Breast epithelium (tissue), 4 donors: ENCODE measurements around the gene CGB2. TPM values are rescaled to one million over a fixed set of nuclear protein-coding genes. Genes with fewer than 3 reads are reported as not detected.
"Not testable (repeated sequence)": the region's sequence is repeated elsewhere in the genome, so short reads cannot be mapped to it uniquely, and the experiment has no call there.

Experiments used
- DNase-seq, 2 donors: peaks; one replicate each; pipeline ENCODE4 v3.0.0-alpha.2; 2019; ENCODE audit warnings: low spot score in 2 of 2
- H3K27ac ChIP-seq, 2 donors: fragments of 200-600 bp; sonication (generic) in 1 of 2; one replicate each; pipeline ENCODE4 v1.5.1; 2016 to 2019; ENCODE audit warnings: mild to moderate bottlenecking in 1 of 2
- H3K27me3 ChIP-seq, 2 donors: fragments of 200-600 bp; sonication (generic) in 1 of 2; one replicate each; pipeline versions ENCODE4 v1.5.1 to v1.6.0; 2017 to 2019; ENCODE audit warnings: control low read depth in 1 of 2, mild to moderate bottlenecking in 1 of 2
- H3K36me3 ChIP-seq: fragments of 200-600 bp; one replicate; pipeline ENCODE4 v1.5.1; 2019
- H3K4me1 ChIP-seq, 2 donors: fragments of 200-600 bp; sonication (generic); one replicate each; pipeline ENCODE4 v1.5.1; 2016 to 2019; ENCODE audit warnings: control low read depth in 1 of 2
- H3K4me3 ChIP-seq, 3 donors: fragments of 200-600 bp; sonication (generic); 1 replicate in 2 of 3; 2 replicates in 1 of 3; pipeline ENCODE4 v1.5.1; 2016 to 2019; ENCODE audit warnings: mild to moderate bottlenecking in 3 of 3, moderate library complexity in 2 of 3
- H3K9me3 ChIP-seq, 2 donors: fragments of 200-600 bp; sonication (generic) in 1 of 2; one replicate each; pipeline ENCODE4 v1.5.1; 2016 to 2019; ENCODE audit warnings: control low read depth in 1 of 2
- CTCF ChIP-seq, 3 donors: fragments of 450-650 bp; IDR thresholded peaks; one replicate each; pipeline ENCODE4 v1.5.1; 2016 to 2017; ENCODE audit warnings: antibody characterized with exemption in 3 of 3, mild to moderate bottlenecking in 3 of 3, moderate library complexity in 3 of 3
- POLR2A ChIP-seq: fragments of 450-650 bp; IDR thresholded peaks from one replicate; pipeline ENCODE4 v1.6.1; 2016; ENCODE audit warnings: antibody characterized with exemption, mild to moderate bottlenecking, moderate library complexity
- POLR2AphosphoS5 ChIP-seq, 3 donors: sonication (generic); formaldehyde crosslinking; IDR thresholded peaks; one replicate each; pipeline ENCODE4 v1.6.1; 2017; ENCODE audit warnings: antibody characterized with exemption in 3 of 3
- intact Hi-C: fragments of 100-400 bp; cut with DNase I; formaldehyde crosslinking; loops from one replicate; pipeline ENCODE4 v1.15.1; 2023; ENCODE audit warnings: low total_unique reads
- total RNA-seq, 3 donors: library from RNA; depleted of rRNA; stranded (reverse); fragments of >200 nt; gene quantifications; one replicate each; pipeline ENCODE4 v1.1.0, GENCODE V29; 2016

CGB2 gene
- total RNA-seq, 3 donors from 2014 or later, result not detected

DNA sequence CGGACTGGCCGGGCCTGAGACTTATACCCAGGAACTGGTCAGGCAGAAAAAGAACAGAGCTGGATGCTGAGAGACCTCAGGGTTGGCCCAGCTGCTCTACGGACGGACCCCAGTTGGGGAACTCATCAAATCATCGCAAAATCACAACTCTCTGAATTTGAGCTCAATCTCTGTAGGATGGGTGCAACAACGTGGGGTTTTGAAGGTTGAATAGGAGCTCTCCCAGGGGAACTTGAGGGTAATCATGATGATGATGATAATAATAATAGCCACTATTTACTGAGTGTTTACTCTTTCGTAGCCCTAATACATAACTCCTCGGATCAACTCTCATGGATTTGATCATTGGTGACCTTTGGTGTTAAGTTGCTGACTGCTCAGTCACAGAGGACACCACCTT, 1.4 kb upstream of the CGB2 start:
- H3K4me3 ChIP-seq, H3K9me3 ChIP-seq, H3K27ac ChIP-seq, intact Hi-C loops, H3K4me1 ChIP-seq, H3K36me3 ChIP-seq, H3K27me3 ChIP-seq, DNase-seq: not testable (repeated sequence)

GRCh38 chr19:49036815-49037214, 5.1 kb downstream of the CGB2 start, which contains the start of gene CGB1:
CGB1 (minus strand) TSS chr19:49036895; CDS start chr19:49036711, 184 bp downstream.
- H3K36me3 ChIP-seq, intact Hi-C loops, H3K9me3 ChIP-seq, H3K27me3 ChIP-seq, H3K4me1 ChIP-seq, DNase-seq, H3K27ac ChIP-seq, H3K4me3 ChIP-seq: not testable (repeated sequence)

DNA sequence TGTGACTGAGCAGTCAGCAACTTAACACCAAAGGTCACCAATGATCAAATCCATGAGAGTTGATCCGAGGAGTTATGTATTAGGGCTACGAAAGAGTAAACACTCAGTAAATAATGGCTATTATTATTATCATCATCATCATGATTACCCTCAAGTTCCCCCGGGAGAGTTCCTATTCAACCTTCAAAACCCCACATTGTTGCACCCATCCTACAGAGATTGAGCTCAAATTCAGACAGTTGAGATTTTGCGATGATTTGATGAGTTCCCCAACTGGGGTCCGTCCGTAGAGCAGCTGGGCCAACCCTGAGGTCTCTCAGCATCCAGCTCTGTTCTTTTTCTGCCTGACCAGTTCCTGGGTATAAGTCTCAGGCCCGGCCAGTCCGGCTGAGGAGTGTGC, 6.4 kb downstream of the CGB2 start:
- H3K27ac ChIP-seq, H3K4me1 ChIP-seq, H3K36me3 ChIP-seq, H3K9me3 ChIP-seq, DNase-seq, intact Hi-C loops, H3K4me3 ChIP-seq, H3K27me3 ChIP-seq: not testable (repeated sequence)

DNA sequence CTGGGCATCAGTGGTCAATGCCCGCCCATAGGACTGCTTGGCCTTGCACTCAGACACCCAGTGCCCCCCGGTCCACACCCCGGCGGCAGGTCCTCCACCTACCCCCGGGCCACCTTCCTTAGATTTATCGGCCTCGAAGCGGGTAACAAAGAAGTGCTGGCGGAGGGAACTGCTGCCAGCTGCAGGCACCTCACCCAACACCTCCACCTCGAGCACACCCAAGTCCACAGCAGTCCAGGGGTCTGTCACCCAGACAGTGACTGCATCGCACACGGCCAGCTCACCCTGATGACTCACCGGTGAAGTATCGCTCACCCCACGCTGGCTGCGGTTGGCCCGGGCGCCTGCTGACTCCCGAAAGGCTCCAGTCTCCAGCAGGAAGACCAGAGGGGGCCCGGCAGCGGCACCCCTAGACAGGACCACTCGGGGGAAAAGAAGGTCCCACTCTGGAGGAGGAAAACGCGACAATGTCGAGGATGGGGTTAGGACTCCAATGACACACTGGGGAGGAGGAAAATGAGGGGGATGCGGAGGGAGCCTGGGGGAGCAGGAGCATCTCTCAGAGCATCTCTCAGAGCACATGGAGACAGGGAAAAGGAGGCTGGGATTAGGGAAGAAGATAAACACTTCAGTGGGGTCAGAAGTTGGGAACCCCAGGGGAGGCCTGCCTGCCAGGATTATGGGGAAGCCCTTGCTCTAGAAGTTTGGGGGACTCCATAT, 7.0 kb downstream of the CGB2 start:
- intact Hi-C loops, DNase-seq, H3K27me3 ChIP-seq, H3K4me1 ChIP-seq, H3K36me3 ChIP-seq, H3K27ac ChIP-seq, H3K9me3 ChIP-seq, H3K4me3 ChIP-seq: not testable (repeated sequence)

DNA sequence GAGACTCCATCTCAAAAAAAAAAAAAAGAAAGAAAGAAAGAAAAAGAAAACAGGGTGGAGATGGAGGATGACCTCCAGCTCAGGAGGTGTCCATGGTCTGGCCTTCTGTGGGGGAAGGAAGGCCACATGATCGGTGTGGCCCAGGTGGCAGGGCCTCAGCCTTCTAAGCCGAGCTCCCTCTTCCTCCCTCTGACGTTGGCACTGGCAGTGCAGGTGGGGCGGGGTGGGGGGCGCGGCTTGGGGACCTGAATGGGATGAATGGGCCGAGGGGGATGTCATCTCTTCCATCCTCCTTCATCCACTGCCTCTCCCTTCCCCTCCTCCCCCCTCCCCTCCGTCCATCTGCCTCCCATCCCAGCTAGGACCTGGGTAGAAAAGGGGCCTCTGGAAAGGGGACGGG, 8.0 kb downstream of the CGB2 start:
- H3K9me3 ChIP-seq, H3K4me3 ChIP-seq, H3K4me1 ChIP-seq, H3K36me3 ChIP-seq, intact Hi-C loops, H3K27me3 ChIP-seq, H3K27ac ChIP-seq, DNase-seq: not testable (repeated sequence)

DNA sequence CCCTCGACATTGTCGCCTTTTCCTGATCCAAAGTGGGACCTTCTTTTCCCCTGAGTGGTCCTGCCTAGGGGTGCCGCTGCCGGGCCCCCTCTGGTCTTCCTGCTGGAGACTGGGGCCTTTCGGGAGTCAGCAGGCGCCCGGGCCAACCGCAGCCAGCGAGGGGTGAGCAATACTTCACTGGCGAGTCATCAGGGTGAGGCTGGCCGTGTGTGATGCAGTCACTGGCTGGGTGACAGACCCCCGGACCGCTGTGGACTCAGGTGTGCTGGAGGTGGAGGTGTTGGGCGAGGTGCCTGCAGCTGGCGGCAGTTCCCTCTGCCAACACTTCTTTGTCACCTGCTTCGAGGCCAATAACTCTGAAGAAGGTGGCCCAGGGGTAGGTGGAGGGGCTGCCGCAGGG, 10.5 kb downstream of the CGB2 start:
- intact Hi-C loops, result no loop called here
- no peak overlapping the region for H3K4me3 ChIP-seq
- no peaks in the 10 kb centered on the region for H3K36me3 ChIP-seq
- DNase-seq, result no peak
- H3K27ac ChIP-seq, result no peak overlapping the region
- TF ChIP-seq POLR2AphosphoS5 (IDR thresholded peaks at IDR 0.05) (no peak), POLR2A (no peak), CTCF (IDR thresholded peaks at IDR 0.05) (no peak)
- H3K4me1 ChIP-seq, result no peaks in the 10 kb centered on the region
- H3K9me3 ChIP-seq, result no peaks in the 10 kb centered on the region
- H3K27me3 ChIP-seq, result no peaks in the 10 kb centered on the region

DNA sequence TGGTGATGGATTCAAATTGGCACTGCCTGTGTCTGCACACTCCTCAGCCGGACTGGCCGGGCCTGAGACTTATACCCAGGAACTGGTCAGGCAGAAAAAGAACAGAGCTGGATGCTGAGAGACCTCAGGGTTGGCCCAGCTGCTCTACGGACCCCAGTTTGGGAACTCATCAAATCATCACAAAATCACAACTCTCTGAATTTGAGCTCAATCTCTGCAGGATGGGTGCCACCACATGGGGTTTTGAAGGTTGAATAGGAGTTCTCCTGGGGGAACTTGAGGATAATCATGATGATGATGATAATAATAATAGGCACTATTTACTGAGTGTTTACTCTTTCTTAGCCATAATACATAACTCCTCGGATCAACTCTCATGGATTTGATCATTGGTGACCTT, 11.0 kb downstream of the CGB2 start:
- H3K27ac ChIP-seq, H3K36me3 ChIP-seq, intact Hi-C loops: not testable (repeated sequence)

DNA sequence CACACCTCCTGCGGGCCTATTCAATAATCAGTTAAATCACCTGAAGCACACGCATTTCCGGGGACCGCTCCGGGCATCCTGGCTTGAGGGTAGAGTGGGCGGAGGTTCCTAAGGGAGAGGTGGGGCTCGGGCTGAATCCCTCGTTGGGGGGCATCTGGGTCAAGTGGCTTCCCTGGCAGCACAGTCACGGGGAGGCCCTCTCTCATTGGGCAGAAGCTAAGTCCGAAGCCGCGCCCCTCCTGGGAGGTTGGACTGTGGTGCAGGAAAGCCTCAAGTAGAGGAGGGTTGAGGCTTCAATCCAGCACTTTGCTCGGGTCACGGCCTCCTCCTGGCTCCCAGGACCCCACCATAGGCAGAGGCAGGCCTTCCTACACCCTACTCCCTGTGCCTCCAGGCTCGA, 11.9 kb downstream of the CGB2 start, which contains the start of gene CGB5:
CGB5 (plus strand) TSS at position 301 of the 400 bp plus-strand sequence. CDS start 362 bp downstream, outside the sequence.
- H3K4me1 ChIP-seq, H3K27me3 ChIP-seq, H3K4me3 ChIP-seq, intact Hi-C loops, H3K27ac ChIP-seq, DNase-seq, H3K9me3 ChIP-seq, H3K36me3 ChIP-seq: not testable (repeated sequence)

More for the DNA sequence above, 11.0 kb downstream of the CGB2 start:
- H3K9me3 ChIP-seq, H3K4me1 ChIP-seq, DNase-seq, H3K4me3 ChIP-seq, H3K27me3 ChIP-seq: not testable (repeated sequence)

DNA sequence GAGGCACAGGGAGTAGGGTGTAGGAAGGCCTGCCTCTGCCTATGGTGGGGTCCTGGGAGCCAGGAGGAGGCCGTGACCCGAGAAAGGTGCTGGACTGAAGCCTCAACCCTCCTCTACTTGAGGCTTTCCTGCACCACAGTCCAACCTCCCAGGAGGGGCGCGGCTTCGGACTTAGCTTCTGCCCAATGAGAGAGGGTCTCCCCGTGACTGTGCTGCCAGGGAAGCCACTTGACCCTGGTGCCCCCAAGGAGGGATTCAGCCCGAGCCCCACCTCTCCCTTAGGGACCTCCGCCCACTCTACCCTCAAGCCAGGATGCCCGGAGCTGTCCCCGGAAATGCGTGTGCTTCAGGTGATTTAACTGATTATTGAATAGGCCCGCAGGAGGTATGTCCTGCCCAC, 17.3 kb downstream of the CGB2 start, which contains the start of gene CGB8:
CGB8 (minus strand) TSS at position 101 of the 400 bp plus-strand sequence. CDS start 372 bp downstream, outside the sequence.
- H3K4me1 ChIP-seq, H3K27ac ChIP-seq, intact Hi-C loops, H3K9me3 ChIP-seq, H3K36me3 ChIP-seq, DNase-seq, H3K4me3 ChIP-seq, H3K27me3 ChIP-seq: not testable (repeated sequence)

GRCh38 chr19:49049834-49050233, 18.1 kb downstream of the CGB2 start:
- H3K4me1 ChIP-seq, H3K4me3 ChIP-seq, DNase-seq, intact Hi-C loops, H3K9me3 ChIP-seq, H3K27me3 ChIP-seq, H3K27ac ChIP-seq, H3K36me3 ChIP-seq: not testable (repeated sequence)

DNA sequence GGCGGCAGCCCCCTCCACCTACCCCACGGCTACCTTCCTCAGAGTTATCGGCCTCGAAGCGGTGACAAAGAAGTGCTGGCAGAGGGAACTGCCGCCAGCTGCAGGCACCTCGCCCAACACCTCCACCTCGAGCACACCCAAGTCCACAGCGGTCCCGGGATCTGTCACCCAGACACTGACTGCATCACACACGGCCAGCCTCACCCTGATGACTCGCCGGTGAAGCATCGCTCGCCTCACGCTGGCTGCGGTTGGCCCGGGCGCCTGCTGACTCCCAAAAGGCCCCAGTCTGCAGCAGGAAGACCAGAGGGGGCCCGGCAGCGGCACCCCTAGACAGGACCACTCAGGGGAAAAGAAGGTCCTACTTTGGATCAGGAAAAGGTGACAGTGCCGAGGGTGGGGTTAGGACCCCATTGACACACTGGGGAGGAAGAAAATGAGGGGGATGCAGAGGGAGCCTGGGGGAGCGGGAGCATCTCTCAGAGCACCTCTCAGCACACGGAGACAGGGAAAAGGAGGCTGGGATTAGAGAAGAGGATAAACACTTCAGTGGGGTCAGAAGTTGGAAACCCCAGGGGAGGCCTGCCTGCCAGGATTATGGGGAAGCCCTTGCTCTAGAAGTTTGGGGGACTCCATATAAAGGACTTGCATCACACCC, 18.8 kb downstream of the CGB2 start:
- H3K4me3 ChIP-seq, H3K36me3 ChIP-seq, H3K9me3 ChIP-seq, intact Hi-C loops, DNase-seq, H3K27me3 ChIP-seq, H3K27ac ChIP-seq, H3K4me1 ChIP-seq: not testable (repeated sequence)
